HG02623 (cell line): Measurements from ENCODE around the gene TDRD9.

Source experiments
- ATAC-seq: cut with Tn5 transposase; IDR thresholded peaks from one replicate; pipeline ENCODE4 v1.9.1; 2021; ENCODE audit warnings: moderate library complexity; ENCODE audit not compliant: unreplicated experiment

Gene TDRD9

GRCh38 chr14:104087981-104088850 is 160.0 kb downstream of the TDRD9 start:
- ATAC-seq = no peak

GRCh38 chr14:104090071-104090748 is 162.0 kb downstream of the TDRD9 start:
- ATAC-seq = no peak

- ATAC-seq = no peak
These were observed 163.0 kb downstream of the TDRD9 start for GRCh38 chr14:104091061-104091926.

GRCh38 chr14:104091927-104092771 is 163.9 kb downstream of the TDRD9 start:
- no peak for ATAC-seq

GRCh38 chr14:104092931-104093365 is 164.7 kb downstream of the TDRD9 start:
- ATAC-seq = no peak

DNA sequence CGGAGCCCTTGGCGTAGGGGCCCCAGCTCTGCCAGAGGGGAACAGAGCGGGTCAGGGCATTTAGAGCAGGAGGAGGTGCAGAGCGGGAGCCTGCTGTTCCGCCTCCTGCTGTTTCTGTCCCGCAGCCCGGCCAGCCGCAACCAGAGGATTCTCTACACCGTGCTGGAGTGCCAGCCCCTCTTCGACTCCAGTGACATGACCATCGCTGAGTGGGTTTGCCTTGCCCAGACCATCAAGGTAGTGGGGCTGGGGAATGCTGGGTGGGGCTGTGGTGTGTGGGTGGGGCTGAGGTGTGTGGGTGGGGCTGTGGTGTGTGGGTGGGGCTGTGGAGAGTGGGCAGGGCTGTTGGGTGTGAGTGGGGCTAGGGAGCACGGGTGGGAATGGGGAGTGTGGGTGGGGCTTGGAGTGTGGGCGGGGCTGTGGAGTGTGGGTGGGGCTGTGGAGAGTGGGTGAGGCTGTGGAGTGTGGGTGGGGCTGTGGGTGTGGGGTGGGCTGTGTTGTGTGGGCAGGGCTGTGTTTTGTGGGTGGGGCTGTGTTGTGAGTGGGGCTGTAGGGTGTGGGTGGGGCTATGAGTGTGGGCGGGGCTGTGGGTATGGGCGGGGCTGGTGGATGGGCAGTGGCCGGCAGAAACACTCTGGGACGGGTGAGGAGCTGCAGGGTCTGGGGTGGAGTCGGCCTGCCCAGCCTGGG is 165.3 kb downstream of the TDRD9 start:
- no peak for ATAC-seq

DNA sequence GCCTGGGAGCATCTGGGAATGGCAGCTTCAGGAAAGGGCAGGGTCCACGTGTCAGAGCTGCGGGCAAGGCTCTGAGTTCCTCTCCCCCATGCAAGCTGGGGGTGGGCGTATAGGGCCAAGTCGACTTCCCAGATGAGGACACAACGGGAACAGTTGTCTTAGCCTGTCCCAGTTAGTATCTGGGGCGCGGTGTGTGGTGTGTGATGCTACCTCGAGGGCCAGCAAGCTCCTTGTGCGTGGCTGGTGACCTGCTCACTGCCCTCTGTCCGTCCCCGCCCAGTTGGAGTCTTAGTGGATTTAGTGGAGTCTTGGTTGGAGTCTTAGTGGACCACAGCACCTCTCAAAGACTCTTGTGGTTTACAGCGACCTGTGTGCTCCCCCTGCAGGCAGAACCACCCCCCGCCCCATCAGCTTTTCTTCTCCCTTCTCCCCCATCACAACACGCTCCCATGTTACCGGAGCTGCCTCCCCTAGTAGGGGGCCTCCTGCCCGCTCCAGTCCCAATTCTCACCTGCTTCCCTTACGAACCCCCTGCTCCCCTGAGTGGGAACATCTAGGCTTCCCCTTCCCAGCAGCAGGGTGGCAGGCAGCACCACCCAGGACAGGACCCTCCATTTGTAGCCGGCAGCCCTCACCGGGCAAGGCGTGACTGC is 165.9 kb downstream of the TDRD9 start:
- no peak for ATAC-seq

GRCh38 chr14:104094709-104095425 is 166.6 kb downstream of the TDRD9 start:
- no peak for ATAC-seq

DNA sequence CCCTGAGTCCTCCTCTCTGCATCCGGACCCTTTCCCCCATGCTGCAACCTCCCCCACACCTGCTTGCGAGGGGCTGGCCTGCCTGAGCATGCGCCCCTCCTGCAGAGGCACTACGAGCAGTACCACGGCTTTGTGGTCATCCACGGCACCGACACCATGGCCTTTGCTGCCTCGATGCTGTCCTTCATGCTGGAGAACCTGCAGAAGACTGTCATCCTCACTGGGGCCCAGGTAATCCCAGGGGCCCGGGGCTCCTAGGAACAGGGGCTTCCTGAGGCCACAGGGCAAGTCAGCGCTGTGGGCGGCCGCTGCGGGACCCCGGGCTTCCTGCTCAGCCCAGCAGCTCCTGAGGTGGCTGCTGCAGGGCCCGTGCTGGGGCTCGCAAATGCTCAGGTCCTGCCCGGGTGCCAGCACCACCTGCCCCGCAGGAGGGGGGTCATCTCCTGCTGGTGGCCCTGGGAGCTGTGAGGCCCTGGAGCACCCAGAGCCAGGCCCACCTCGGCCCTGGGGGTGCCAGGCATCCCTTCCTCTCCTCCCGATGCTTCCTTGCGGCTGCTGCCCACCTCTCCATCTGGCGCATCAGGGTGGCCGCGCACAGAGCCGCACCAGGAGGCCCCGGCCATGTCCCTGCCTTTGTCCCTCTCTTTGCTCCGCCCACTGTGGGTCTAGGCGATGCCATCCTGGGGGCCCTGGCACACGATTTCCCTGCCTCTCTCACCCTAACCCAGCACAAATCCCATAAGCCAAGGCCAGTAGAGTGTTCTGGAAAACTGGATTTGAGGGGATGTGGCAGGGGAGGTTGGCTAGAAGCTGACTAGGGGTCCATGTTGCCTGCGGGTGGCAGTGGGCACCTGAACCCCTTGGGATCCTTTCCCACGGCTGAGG is 167.4 kb downstream of the TDRD9 start:
- no peak for ATAC-seq

- ATAC-seq = no peak
These were observed 168.1 kb downstream of the TDRD9 start for GRCh38 chr14:104096318-104096717.

GRCh38 chr14:104096751-104097700 is 168.8 kb downstream of the TDRD9 start:
- ATAC-seq = no peak

GRCh38 chr14:104098272-104099095 is 170.2 kb downstream of the TDRD9 start:
- ATAC-seq = no peak

- ATAC-seq = no peak
These were observed 171.1 kb downstream of the TDRD9 start for GRCh38 chr14:104099096-104100041.
